Activated CD8-positive, alpha-beta T cell treated with anti-CD3 and anti-CD28 coated beads, Interleukin-2, amount 10 ng/mL, durations not matched to agents 7 days and 5 days (primary cell): ENCODE data around the gene RNU1-3. TPM values are rescaled to one million over a fixed set of nuclear protein-coding genes. Genes with fewer than 3 reads are reported as not detected.
"Not testable (repeated sequence)": the region's sequence is repeated elsewhere in the genome, so short reads cannot be mapped to it uniquely, and the experiment has no call there.

Experiments
- ATAC-seq: fragments of 150-1000 bp; cut with Tn5 transposase; one replicate; pipeline ENCODE4 v1.10.0; 2021; ENCODE audit warnings: moderate library complexity
- CTCF ChIA-PET: fragments of 350-600 bp; sonication (Branson Sonifier 250); formaldehyde crosslinking; loops from one replicate; lab custom pipeline; 2021; ENCODE audit warnings: antibody characterized with exemption; lab: Charles Lee
- POLR2A ChIA-PET: fragments of 350-600 bp; sonication (Branson Sonifier 250); formaldehyde crosslinking; loops from one replicate; lab custom pipeline; 2021; ENCODE audit warnings: antibody characterized with exemption; lab: Charles Lee
- DNase-seq: peaks from one replicate; pipeline ENCODE4 v3.0.0-alpha.2; 2020
- H3K27ac Mint-ChIP-seq: one replicate; pipeline ENCODE4 v1.8.0; 2021; ENCODE audit warnings: mild to moderate bottlenecking, mixed read lengths
- H3K27me3 Mint-ChIP-seq: one replicate; pipeline ENCODE4 v1.8.0; 2021; ENCODE audit warnings: low read depth, mixed read lengths
- H3K36me3 Mint-ChIP-seq: one replicate; pipeline ENCODE4 v1.8.0; 2021; ENCODE audit warnings: low read depth, mixed read lengths
- H3K4me1 Mint-ChIP-seq: one replicate; pipeline ENCODE4 v1.8.0; 2021; ENCODE audit warnings: low read depth, mixed read lengths
- H3K4me3 Mint-ChIP-seq: one replicate; pipeline ENCODE4 v1.8.0; 2021; ENCODE audit warnings: mild to moderate bottlenecking, mixed read lengths
- H3K9me3 Mint-ChIP-seq: one replicate; pipeline ENCODE4 v1.8.0; 2022; ENCODE audit warnings: mixed read lengths; ENCODE audit not compliant: insufficient read depth
- total RNA-seq, 2 experiments: library from RNA; stranded (reverse); gene quantifications; one replicate each; pipeline ENCODE4 v1.2.3, GENCODE V29; 2021

RNU1-3 gene
- total RNA-seq, 2 experiments from 2014 or later, result 1,730 to 2,232 TPM

- H3K9me3 Mint-ChIP-seq, H3K4me3 Mint-ChIP-seq, POLR2A ChIA-PET, ATAC-seq, H3K27ac Mint-ChIP-seq, CTCF ChIA-PET, H3K36me3 Mint-ChIP-seq: not testable (repeated sequence)
- DNase-seq, result peak; percentile 46
- H3K27me3 Mint-ChIP-seq, result peaks cover 27% of the 10 kb centered on the region
- peaks cover 20% of the 10 kb centered on the region for H3K4me1 Mint-ChIP-seq
These were observed 10.1 kb upstream of the RNU1-3 start for GRCh38 chr1:16676661-16677523.

- H3K27ac Mint-ChIP-seq, H3K9me3 Mint-ChIP-seq, H3K4me3 Mint-ChIP-seq, CTCF ChIA-PET, ATAC-seq, H3K36me3 Mint-ChIP-seq, DNase-seq, POLR2A ChIA-PET: not testable (repeated sequence)
- Mint-ChIP-seq H3K27me3 (peaks cover 23% of the 10 kb centered on the region), H3K4me1 (peaks cover 20% of the 10 kb centered on the region)
These were observed 8.4 kb upstream of the RNU1-3 start for GRCh38 chr1:16675118-16675510.

- H3K4me1 Mint-ChIP-seq, result peaks cover 20% of the 10 kb centered on the region
- peaks cover 17% of the 10 kb centered on the region for H3K27me3 Mint-ChIP-seq
- POLR2A ChIA-PET, ATAC-seq, H3K4me3 Mint-ChIP-seq, H3K27ac Mint-ChIP-seq, H3K36me3 Mint-ChIP-seq, CTCF ChIA-PET, DNase-seq, H3K9me3 Mint-ChIP-seq: not testable (repeated sequence)
These were observed 7.2 kb upstream of the RNU1-3 start for GRCh38 chr1:16673976-16674375.

- H3K4me1 Mint-ChIP-seq, H3K9me3 Mint-ChIP-seq, ATAC-seq, H3K36me3 Mint-ChIP-seq, DNase-seq, POLR2A ChIA-PET, H3K4me3 Mint-ChIP-seq, H3K27ac Mint-ChIP-seq, H3K27me3 Mint-ChIP-seq, CTCF ChIA-PET: not testable (repeated sequence)
These were observed 912 bp downstream of the RNU1-3 start for GRCh38 chr1:16665836-16666235.

- CTCF ChIA-PET, H3K27me3 Mint-ChIP-seq, H3K36me3 Mint-ChIP-seq, H3K4me1 Mint-ChIP-seq, POLR2A ChIA-PET, ATAC-seq, DNase-seq, H3K4me3 Mint-ChIP-seq, H3K9me3 Mint-ChIP-seq, H3K27ac Mint-ChIP-seq: not testable (repeated sequence)
These were observed 8.5 kb downstream of the RNU1-3 start for GRCh38 chr1:16658234-16658633.

- H3K27me3 Mint-ChIP-seq, DNase-seq: not testable (repeated sequence)
These were observed 9.6 kb downstream of the RNU1-3 start for GRCh38 chr1:16656981-16657683.

GRCh38 chr1:16656574-16656973 lies 10.2 kb downstream of the RNU1-3 start:
- not testable (repeated sequence) for DNase-seq

More at GRCh38 chr1:16656981-16657683, 9.6 kb downstream of the RNU1-3 start:
- H3K36me3 Mint-ChIP-seq, POLR2A ChIA-PET, ATAC-seq, H3K27ac Mint-ChIP-seq, H3K4me1 Mint-ChIP-seq, H3K9me3 Mint-ChIP-seq, H3K4me3 Mint-ChIP-seq, CTCF ChIA-PET: not testable (repeated sequence)

GRCh38 chr1:16651560-16651959 lies 15.2 kb downstream of the RNU1-3 start:
- DNase-seq, result peak; percentile 20
- H3K27ac Mint-ChIP-seq, ATAC-seq, H3K27me3 Mint-ChIP-seq, H3K36me3 Mint-ChIP-seq, H3K4me3 Mint-ChIP-seq, CTCF ChIA-PET, POLR2A ChIA-PET, H3K9me3 Mint-ChIP-seq, H3K4me1 Mint-ChIP-seq: not testable (repeated sequence)

More at GRCh38 chr1:16656574-16656973, 10.2 kb downstream of the RNU1-3 start:
- ATAC-seq, H3K4me3 Mint-ChIP-seq, CTCF ChIA-PET, H3K4me1 Mint-ChIP-seq, H3K27ac Mint-ChIP-seq, H3K9me3 Mint-ChIP-seq, POLR2A ChIA-PET, H3K27me3 Mint-ChIP-seq, H3K36me3 Mint-ChIP-seq: not testable (repeated sequence)

- H3K36me3 Mint-ChIP-seq, CTCF ChIA-PET, ATAC-seq, H3K27ac Mint-ChIP-seq, H3K4me3 Mint-ChIP-seq, H3K4me1 Mint-ChIP-seq, POLR2A ChIA-PET, H3K9me3 Mint-ChIP-seq: not testable (repeated sequence)
- DNase-seq, result peak; percentile 19
- H3K27me3 Mint-ChIP-seq, result peaks cover 12% of the 10 kb centered on the region
These were observed 16.8 kb downstream of the RNU1-3 start for GRCh38 chr1:16649960-16650359.

- peak; percentile 23 for DNase-seq
- H3K4me1 Mint-ChIP-seq, H3K9me3 Mint-ChIP-seq, CTCF ChIA-PET, H3K36me3 Mint-ChIP-seq, ATAC-seq, POLR2A ChIA-PET, H3K27ac Mint-ChIP-seq, H3K4me3 Mint-ChIP-seq: not testable (repeated sequence)
- peaks cover 12% of the 10 kb centered on the region for H3K27me3 Mint-ChIP-seq
These were observed 17.4 kb downstream of the RNU1-3 start for GRCh38 chr1:16649390-16649789.

GRCh38 chr1:16648756-16649155 lies 18.0 kb downstream of the RNU1-3 start:
- POLR2A ChIA-PET, DNase-seq, H3K4me3 Mint-ChIP-seq, H3K9me3 Mint-ChIP-seq, H3K36me3 Mint-ChIP-seq, ATAC-seq, H3K27ac Mint-ChIP-seq, CTCF ChIA-PET, H3K4me1 Mint-ChIP-seq: not testable (repeated sequence)
- H3K27me3 Mint-ChIP-seq, result peaks cover 12% of the 10 kb centered on the region

GRCh38 chr1:16648250-16648649 lies 18.5 kb downstream of the RNU1-3 start:
- DNase-seq, POLR2A ChIA-PET, H3K36me3 Mint-ChIP-seq, H3K4me3 Mint-ChIP-seq, H3K27ac Mint-ChIP-seq, H3K4me1 Mint-ChIP-seq, ATAC-seq, CTCF ChIA-PET, H3K9me3 Mint-ChIP-seq: not testable (repeated sequence)
- peaks cover 12% of the 10 kb centered on the region for H3K27me3 Mint-ChIP-seq
